HepG2 (cell line): ENCODE data around the gene CNOT10. TPM values are rescaled to one million over a fixed set of nuclear protein-coding genes. Genes with fewer than 3 reads are reported as not detected.

Experiments used
- BRCA1 ChIP-seq: sonication (generic); formaldehyde crosslinking; IDR thresholded peaks from 2 replicates; pipeline ENCODE4 v1.4.0; 2020; ENCODE audit warnings: missing genetic modification reagents
- DMAP1 ChIP-seq: IDR thresholded peaks from 2 replicates; pipeline ENCODE4 v1.6.1; 2016
- HNRNPLL ChIP-seq: fragments of 200-400 bp; formaldehyde crosslinking; IDR thresholded peaks from 2 replicates; pipeline ENCODE4 v1.6.1; 2017; ENCODE audit warnings: mild to moderate bottlenecking, low read depth, low read length; ENCODE audit not compliant: poor library complexity, severe bottlenecking
- KDM2A ChIP-seq: sonication (generic); formaldehyde crosslinking; IDR thresholded peaks from 2 replicates; pipeline ENCODE4 v1.4.0; 2020; ENCODE audit warnings: low read depth, missing genetic modification reagents, borderline replicate concordance
- MAZ ChIP-seq, 2 experiments: sonication (generic) in 1 of 2; formaldehyde crosslinking in 1 of 2; IDR thresholded peaks; 2 replicates each; pipeline versions ENCODE4 v1.5.0 to v1.6.1; 2012 to 2020; ENCODE audit warnings: low read depth in 2 of 2, mild to moderate bottlenecking in 2 of 2, borderline replicate concordance in 1 of 2, improper control_type of control experiment in 1 of 2, low read length in 1 of 2, missing genetic modification reagents in 1 of 2, moderate library complexity in 1 of 2
- MED1 ChIP-seq: sonication (generic); formaldehyde crosslinking; IDR thresholded peaks from 2 replicates; pipeline ENCODE4 v1.4.0; 2020; ENCODE audit warnings: missing genetic modification reagents
- NCOA5 ChIP-seq: sonication (generic); formaldehyde crosslinking; IDR thresholded peaks from 2 replicates; pipeline ENCODE4 v1.4.0; 2020; ENCODE audit warnings: missing genetic modification reagents
- SAP130 ChIP-seq: IDR thresholded peaks from 2 replicates; pipeline ENCODE4 v1.6.1; 2016; ENCODE audit warnings: low read depth
- YEATS4 ChIP-seq: sonication (generic); formaldehyde crosslinking; IDR thresholded peaks from 2 replicates; pipeline ENCODE4 v1.4.0; 2020; ENCODE audit warnings: missing genetic modification reagents, borderline replicate concordance
- ZNF768 ChIP-seq: sonication (generic); formaldehyde crosslinking; IDR thresholded peaks from 2 replicates; pipeline ENCODE4 v1.4.0; 2020; ENCODE audit warnings: missing genetic modification reagents
- polyA plus RNA-seq, 8 experiments: library from polyadenylated mRNA; depleted of rRNA in 3 of 8; stranded (reverse) in 7 of 8; unstranded in 1 of 8; fragments of >200 nt; fragmentation: Illumina TruSeq in 4 of 8; extraction: Trizol in 4 of 8; gene quantifications; 2 replicates each; pipeline versions ENCODE4 v1.2.1 to v1.2.3, GENCODE V29; 2011 to 2016; ENCODE audit warnings: low read depth in 4 of 8, missing spikeins in 1 of 8, mixed read lengths in 1 of 8; ENCODE audit not compliant: insufficient read depth in 1 of 8
- total RNA-seq, 5 experiments: library from RNA; depleted of rRNA; stranded (reverse); fragments of >200 nt; fragmentation: Illumina TruSeq; extraction: Trizol; gene quantifications; 2 replicates each; pipeline ENCODE4 v1.2.3, GENCODE V29; 2016; ENCODE audit warnings: low read depth in 1 of 5
- TF ChIP-seq, protein P1 (sequence below): sonication (generic); formaldehyde crosslinking; IDR thresholded peaks from 2 replicates; pipeline ENCODE4 v1.5.0; 2020; ENCODE audit warnings: mild to moderate bottlenecking, missing genetic modification reagents
- TF ChIP-seq, protein P2 (sequence below): sonication (generic); formaldehyde crosslinking; IDR thresholded peaks from 2 replicates; pipeline ENCODE4 v1.4.0; 2020; ENCODE audit warnings: mild to moderate bottlenecking, missing genetic modification reagents
- TF ChIP-seq, protein P3 (sequence below): sonication (generic); formaldehyde crosslinking; IDR thresholded peaks from 2 replicates; pipeline ENCODE4 v1.5.1; 2020; ENCODE audit warnings: mild to moderate bottlenecking, missing genetic modification reagents, moderate library complexity
- TF ChIP-seq, protein P4 (sequence below): IDR thresholded peaks from 2 replicates; pipeline ENCODE4 v1.6.1; 2012; ENCODE audit warnings: inconsistent platforms
- TF ChIP-seq, protein P5 (sequence below): sonication (generic); formaldehyde crosslinking; IDR thresholded peaks from 2 replicates; pipeline ENCODE4 v1.9.0; 2022; ENCODE audit warnings: missing genetic modification reagents, mild to moderate bottlenecking, borderline replicate concordance
- TF ChIP-seq, protein P6 (sequence below): sonication (generic); formaldehyde crosslinking; IDR thresholded peaks from 2 replicates; pipeline ENCODE4 v1.8.1; 2023; ENCODE audit warnings: mild to moderate bottlenecking, missing genetic modification reagents, borderline replicate concordance

CNOT10 gene
- total and polyA plus RNA-seq, 2 of the 13 experiments (the other 11 are each of a cell fraction or from before 2014, with no cell fraction given) = 21.2 to 34.1 TPM

DNA sequence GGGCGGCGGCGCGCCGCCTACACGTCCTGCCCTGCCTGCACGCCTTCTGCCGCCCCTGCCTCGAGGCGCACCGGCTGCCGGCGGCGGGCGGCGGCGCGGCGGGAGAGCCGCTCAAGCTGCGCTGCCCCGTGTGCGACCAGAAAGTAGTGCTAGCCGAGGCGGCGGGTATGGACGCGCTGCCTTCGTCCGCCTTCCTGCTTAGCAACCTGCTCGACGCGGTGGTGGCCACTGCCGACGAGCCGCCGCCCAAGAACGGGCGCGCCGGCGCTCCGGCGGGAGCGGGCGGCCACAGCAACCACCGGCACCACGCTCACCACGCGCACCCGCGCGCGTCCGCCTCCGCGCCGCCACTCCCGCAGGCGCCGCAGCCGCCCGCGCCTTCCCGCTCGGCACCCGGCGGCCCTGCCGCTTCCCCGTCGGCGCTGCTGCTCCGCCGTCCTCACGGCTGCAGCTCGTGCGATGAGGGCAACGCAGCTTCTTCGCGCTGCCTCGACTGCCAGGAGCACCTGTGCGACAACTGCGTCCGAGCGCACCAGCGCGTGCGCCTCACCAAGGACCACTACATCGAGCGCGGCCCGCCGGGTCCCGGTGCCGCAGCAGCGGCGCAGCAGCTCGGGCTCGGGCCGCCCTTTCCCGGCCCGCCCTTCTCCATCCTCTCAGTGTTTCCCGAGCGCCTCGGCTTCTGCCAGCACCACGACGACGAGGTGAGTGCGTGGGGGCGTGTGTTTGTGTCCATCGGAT lies 133.4 kb downstream of the CNOT10 start (continued):
- TF ChIP-seq NCOA5 (CRISPR knock-in tag) (0 out of 2 replicates have a peak, but pooled peaks have one; percentile 49), HNRNPLL (peak; percentile 37), DMAP1 (CRISPR knock-in tag) (no peak), MAZ (IDR thresholded peaks at IDR 0.05; ENCODE audit: borderline replicate concordance, low read depth, low read length) (no peak), MAZ (CRISPR knock-in tag; IDR thresholded peaks at IDR 0.05; ENCODE audit: low read depth) (peak; percentile 35; the same call in 1 of the 2 replicates), ZNF768 (peak; percentile 44; the same call in 1 of the 2 replicates), MED1 (CRISPR knock-in tag) (peak; percentile 12; the same call in 1 of the 2 replicates), BRCA1 (no peak), KDM2A (CRISPR knock-in tag) (peak; percentile 32; the same call in 1 of the 2 replicates), SAP130 (CRISPR knock-in tag) (peak; percentile 39; the same call in 1 of the 2 replicates), YEATS4 (CRISPR knock-in tag) (0 out of 2 replicates have a peak, but pooled peaks have one; percentile 25)
- TF ChIP-seq, protein P1, sequence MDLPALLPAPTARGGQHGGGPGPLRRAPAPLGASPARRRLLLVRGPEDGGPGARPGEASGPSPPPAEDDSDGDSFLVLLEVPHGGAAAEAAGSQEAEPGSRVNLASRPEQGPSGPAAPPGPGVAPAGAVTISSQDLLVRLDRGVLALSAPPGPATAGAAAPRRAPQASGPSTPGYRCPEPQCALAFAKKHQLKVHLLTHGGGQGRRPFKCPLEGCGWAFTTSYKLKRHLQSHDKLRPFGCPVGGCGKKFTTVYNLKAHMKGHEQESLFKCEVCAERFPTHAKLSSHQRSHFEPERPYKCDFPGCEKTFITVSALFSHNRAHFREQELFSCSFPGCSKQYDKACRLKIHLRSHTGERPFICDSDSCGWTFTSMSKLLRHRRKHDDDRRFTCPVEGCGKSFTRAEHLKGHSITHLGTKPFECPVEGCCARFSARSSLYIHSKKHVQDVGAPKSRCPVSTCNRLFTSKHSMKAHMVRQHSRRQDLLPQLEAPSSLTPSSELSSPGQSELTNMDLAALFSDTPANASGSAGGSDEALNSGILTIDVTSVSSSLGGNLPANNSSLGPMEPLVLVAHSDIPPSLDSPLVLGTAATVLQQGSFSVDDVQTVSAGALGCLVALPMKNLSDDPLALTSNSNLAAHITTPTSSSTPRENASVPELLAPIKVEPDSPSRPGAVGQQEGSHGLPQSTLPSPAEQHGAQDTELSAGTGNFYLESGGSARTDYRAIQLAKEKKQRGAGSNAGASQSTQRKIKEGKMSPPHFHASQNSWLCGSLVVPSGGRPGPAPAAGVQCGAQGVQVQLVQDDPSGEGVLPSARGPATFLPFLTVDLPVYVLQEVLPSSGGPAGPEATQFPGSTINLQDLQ (CRISPR knock-in tag) = no peak
- TF ChIP-seq, protein P2, sequence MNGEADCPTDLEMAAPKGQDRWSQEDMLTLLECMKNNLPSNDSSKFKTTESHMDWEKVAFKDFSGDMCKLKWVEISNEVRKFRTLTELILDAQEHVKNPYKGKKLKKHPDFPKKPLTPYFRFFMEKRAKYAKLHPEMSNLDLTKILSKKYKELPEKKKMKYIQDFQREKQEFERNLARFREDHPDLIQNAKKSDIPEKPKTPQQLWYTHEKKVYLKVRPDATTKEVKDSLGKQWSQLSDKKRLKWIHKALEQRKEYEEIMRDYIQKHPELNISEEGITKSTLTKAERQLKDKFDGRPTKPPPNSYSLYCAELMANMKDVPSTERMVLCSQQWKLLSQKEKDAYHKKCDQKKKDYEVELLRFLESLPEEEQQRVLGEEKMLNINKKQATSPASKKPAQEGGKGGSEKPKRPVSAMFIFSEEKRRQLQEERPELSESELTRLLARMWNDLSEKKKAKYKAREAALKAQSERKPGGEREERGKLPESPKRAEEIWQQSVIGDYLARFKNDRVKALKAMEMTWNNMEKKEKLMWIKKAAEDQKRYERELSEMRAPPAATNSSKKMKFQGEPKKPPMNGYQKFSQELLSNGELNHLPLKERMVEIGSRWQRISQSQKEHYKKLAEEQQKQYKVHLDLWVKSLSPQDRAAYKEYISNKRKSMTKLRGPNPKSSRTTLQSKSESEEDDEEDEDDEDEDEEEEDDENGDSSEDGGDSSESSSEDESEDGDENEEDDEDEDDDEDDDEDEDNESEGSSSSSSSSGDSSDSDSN (CRISPR knock-in tag) = peak; percentile 67; the same call in 1 of the 2 replicates
- TF ChIP-seq, protein P3, sequence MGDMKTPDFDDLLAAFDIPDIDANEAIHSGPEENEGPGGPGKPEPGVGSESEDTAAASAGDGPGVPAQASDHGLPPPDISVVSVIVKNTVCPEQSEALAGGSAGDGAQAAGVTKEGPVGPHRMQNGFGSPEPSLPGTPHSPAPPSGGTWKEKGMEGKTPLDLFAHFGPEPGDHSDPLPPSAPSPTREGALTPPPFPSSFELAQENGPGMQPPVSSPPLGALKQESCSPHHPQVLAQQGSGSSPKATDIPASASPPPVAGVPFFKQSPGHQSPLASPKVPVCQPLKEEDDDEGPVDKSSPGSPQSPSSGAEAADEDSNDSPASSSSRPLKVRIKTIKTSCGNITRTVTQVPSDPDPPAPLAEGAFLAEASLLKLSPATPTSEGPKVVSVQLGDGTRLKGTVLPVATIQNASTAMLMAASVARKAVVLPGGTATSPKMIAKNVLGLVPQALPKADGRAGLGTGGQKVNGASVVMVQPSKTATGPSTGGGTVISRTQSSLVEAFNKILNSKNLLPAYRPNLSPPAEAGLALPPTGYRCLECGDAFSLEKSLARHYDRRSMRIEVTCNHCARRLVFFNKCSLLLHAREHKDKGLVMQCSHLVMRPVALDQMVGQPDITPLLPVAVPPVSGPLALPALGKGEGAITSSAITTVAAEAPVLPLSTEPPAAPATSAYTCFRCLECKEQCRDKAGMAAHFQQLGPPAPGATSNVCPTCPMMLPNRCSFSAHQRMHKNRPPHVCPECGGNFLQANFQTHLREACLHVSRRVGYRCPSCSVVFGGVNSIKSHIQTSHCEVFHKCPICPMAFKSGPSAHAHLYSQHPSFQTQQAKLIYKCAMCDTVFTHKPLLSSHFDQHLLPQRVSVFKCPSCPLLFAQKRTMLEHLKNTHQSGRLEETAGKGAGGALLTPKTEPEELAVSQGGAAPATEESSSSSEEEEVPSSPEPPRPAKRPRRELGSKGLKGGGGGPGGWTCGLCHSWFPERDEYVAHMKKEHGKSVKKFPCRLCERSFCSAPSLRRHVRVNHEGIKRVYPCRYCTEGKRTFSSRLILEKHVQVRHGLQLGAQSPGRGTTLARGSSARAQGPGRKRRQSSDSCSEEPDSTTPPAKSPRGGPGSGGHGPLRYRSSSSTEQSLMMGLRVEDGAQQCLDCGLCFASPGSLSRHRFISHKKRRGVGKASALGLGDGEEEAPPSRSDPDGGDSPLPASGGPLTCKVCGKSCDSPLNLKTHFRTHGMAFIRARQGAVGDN (CRISPR knock-in tag) = peak; percentile 9; the same call in 1 of the 2 replicates
- TF ChIP-seq, protein P4, sequence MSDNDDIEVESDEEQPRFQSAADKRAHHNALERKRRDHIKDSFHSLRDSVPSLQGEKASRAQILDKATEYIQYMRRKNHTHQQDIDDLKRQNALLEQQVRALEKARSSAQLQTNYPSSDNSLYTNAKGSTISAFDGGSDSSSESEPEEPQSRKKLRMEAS = peak; percentile 20
- TF ChIP-seq, protein P5, sequence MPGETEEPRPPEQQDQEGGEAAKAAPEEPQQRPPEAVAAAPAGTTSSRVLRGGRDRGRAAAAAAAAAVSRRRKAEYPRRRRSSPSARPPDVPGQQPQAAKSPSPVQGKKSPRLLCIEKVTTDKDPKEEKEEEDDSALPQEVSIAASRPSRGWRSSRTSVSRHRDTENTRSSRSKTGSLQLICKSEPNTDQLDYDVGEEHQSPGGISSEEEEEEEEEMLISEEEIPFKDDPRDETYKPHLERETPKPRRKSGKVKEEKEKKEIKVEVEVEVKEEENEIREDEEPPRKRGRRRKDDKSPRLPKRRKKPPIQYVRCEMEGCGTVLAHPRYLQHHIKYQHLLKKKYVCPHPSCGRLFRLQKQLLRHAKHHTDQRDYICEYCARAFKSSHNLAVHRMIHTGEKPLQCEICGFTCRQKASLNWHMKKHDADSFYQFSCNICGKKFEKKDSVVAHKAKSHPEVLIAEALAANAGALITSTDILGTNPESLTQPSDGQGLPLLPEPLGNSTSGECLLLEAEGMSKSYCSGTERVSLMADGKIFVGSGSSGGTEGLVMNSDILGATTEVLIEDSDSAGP (CRISPR knock-in tag) = peak; percentile 24; the same call in 1 of the 2 replicates
- TF ChIP-seq, protein P6, sequence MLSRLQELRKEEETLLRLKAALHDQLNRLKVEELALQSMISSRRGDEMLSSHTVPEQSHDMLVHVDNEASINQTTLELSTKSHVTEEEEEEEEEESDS = no peak
